Activated naive CD4-positive, alpha-beta T cell (primary cell): ENCODE data around the gene FTO.

Source experiments
- DNase-seq, 4 experiments: peaks; one replicate each; lab custom pipeline; 2025; lab: John Stamatoyannopoulos, UW

Gene FTO

DNA sequence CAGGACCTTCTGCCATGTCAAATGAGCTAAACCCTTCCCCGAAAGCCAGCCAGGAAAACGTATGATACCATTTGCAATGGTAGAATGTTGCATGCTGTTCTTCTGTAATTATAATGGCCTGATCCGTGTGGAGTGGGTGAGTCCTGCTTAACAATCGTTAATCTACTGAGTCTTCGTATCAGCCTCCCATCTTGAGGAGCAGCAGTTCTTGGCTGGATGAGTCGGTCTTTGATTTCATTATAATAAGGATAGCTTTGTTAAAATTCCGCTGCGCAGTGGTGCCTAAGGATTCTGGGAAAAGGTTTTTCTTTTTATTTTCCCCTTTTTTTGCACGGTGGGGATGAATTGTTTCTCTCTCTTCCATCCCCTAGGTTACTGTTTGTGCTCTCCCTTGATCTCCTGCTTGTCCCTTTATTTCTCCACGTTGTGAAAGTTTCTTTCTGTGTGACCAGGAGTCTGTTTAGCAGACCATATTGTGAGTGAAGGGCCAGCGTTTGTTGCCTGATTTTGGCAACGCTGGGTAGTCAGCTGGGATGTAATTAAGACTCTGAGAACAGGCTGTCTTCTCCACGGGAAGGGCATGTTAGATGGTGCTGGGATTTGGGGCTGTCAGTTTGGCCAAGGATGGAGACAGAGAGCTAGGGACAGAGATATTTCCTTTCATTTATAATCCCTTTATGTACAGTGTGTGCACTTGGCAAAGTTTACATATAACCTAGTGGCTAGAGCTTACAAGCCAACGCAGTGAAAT lies 263.0 kb downstream of the FTO start:
- DNase-seq: no peak

- DNase-seq: no peak
Observed at GRCh38 chr16:53967572-53967971, 263.6 kb downstream of the FTO start.

- DNase-seq: no peak
Observed at GRCh38 chr16:53968454-53968853, 264.5 kb downstream of the FTO start.

- no peak for DNase-seq
Observed at GRCh38 chr16:53968896-53969295, 264.9 kb downstream of the FTO start.

GRCh38 chr16:53971616-53972015 lies 267.7 kb downstream of the FTO start:
- no peak for DNase-seq

GRCh38 chr16:53973021-53973420 lies 269.1 kb downstream of the FTO start:
- DNase-seq: no peak

DNA sequence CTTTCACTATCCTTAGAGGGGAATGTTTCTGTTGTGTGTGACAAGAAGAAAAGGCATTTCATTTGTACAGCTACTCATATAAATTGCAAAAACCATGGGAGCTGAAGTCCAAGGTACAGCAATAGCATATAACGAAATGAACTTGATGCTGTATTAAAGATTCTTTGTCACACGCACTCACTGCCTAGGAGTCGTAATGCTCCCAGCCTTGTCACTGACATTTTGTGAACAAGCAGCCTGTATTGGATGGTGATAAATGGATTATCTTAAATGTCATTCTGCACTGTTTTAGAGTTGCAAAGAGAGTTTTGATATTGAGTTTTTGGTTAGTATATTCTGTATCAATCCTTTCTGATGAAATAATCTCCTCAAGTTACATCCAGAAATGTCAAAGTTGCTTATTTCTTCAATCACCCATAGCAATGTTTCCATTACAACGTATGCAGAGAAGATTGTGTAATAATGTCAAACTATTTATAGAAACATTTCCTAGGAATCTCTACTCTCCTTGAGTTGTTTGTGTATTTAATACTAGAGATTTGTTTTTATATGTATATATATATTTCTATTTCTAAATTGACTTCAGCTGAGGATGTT lies 270.6 kb downstream of the FTO start:
- no peak for DNase-seq

DNA sequence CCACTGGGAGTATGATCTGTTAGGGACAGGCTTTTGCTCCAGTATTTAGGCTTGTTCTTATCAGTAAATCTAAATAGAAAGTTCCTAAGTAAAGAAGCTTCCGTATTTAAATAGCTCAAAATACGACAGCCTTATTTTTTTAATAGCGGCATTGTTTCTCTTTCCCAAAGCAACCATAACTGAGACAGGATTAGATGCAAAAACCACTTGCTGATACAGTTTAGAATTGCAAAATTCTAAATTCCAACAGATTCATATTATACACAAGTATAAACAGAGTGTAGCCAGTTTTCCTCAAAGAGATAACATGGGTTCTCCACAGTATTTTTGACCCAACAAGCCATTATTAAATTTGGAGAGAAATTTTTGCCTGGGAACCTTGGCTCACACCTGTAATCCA lies 276.7 kb downstream of the FTO start:
- no peak for DNase-seq

- DNase-seq: no peak
Observed at GRCh38 chr16:53982631-53983042, 278.7 kb downstream of the FTO start.

GRCh38 chr16:53984936-53985335 lies 281.0 kb downstream of the FTO start:
- DNase-seq: no peak

DNA sequence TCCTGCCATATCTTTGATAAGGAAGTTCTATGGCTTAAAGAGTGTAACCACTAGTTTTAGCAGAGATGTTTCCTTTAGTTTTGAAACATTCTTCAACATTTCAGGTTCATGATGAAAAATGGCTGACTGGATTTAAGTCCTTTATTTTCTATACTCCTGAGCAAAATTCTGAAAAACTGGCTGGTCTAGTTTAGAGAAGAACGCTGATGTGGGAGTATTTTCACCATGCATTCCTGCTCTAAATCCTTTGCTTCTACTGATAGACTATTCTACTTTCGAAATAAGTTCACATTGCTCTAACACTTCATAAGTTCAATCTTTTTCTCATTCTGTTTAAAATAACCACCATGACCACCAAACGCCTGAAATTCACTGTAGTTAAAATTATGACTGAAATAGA lies 281.9 kb downstream of the FTO start:
- DNase-seq: no peak

GRCh38 chr16:53986793-53987192 lies 282.8 kb downstream of the FTO start:
- DNase-seq: no peak

GRCh38 chr16:53988136-53988535 lies 284.2 kb downstream of the FTO start:
- no peak for DNase-seq

GRCh38 chr16:53989597-53989996 lies 285.6 kb downstream of the FTO start:
- DNase-seq: no peak

- DNase-seq: no peak
Observed at GRCh38 chr16:53991754-53992378, 287.9 kb downstream of the FTO start.

GRCh38 chr16:53995378-53995777 lies 291.4 kb downstream of the FTO start:
- DNase-seq: no peak

DNA sequence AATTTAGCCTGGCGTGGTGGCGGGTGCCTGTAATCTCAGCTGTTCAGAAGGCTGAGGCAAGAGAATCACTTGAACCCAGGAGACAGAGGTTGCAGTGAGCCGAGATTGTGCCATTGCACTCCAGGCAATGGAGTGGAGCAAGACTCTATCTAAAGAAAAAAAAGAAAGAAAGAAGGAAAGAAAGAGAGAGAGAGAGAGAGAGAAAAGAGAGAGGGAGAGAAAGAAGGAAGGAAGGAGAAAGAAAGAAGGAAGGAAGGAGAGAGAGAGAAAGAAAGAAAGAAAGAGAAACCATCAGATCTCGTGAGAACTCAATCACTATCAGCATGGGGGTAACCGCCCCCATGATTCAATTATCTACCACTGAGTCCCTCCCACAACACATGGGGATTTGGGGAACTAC lies 293.0 kb downstream of the FTO start:
- DNase-seq: no peak

- no peak for DNase-seq
Observed at GRCh38 chr16:53998024-53998810, 294.3 kb downstream of the FTO start.

- DNase-seq: no peak
Observed at GRCh38 chr16:53998966-53999522, 295.1 kb downstream of the FTO start.

DNA sequence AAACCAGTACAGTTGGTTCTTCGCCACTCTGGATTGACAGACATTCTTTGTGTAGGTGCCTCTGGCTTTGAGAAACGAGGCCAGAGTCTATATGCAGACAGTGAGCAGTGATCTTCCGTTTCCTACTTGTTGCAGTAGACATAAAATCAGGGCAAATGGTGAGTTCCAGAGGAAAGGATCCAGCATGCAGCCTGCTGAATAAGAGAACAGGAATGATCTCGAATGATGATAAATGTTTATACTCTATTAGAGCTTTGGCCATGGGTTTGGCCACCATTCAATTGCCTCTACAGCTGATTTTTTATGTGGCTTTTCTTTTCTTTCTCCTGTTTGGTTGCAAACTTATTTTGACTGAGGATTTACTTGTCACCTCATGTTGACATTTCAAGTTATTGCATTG lies 295.9 kb downstream of the FTO start:
- no peak for DNase-seq

DNA sequence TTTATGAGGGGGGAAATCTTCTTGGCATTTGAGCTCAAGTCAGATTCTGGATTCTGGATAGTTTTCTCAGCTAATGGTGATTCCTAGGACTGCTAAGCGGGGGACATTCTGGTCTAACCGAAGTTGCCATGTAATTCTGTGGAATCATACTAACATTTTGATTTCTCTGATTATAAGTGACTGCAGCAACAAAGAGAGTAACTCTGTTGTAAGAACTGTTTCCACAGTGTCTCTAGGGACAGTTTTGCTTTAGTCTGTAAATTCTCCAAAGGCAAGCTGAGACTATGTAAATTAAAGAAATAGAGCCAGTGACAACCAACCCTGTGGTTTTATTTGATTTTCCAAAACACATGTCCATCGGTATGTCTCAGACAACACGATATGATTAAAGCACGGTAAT lies 296.4 kb downstream of the FTO start:
- DNase-seq: no peak

DNA sequence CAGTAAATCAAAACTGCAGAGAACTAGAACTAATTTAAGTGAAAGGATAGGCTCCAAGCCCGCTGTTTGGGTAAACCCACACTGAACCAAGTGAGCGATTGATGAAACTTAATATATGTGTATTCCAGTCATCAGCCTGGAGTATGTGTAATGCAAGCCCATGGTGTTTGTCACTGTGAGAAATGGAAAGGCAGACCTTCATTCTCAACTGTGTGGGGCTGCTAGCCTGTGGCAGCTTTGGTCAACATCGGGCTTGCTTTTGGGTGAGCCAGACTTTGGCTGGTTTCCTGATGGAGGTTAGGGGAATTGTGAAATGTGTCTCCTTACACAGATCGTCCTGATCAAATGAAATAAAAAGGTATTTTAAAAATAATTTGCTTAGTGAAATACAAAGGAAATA lies 302.7 kb downstream of the FTO start:
- no peak for DNase-seq
